ENCODE results near the gene CHPT1.
A peak's percentile ranks its signal among the peaks of the same experiment; 100 is the strongest.

The CHPT1 gene

DNA sequence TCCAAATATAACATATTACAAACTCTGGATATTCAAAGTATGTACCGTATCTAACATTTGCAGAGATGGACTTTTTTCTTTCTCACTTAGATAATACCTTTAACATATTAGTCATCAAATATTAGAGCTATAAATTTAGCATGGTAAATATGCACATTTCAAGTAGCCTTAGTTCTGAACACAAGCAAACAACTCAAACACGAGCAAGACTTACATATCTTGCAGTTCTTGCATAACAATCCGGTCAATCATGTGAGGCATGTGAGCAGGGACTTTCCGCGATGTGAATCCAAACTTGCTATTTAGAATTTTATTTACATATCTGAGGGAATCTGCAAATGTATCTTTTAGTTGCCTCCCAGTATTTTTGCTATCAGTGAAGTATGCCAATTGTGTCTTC lies 63.9 kb downstream of the CHPT1 start:
- DNase-seq (ENCODE audit: low read depth in 1 of 2, low spot score in 1 of 2) = no peak

DNA sequence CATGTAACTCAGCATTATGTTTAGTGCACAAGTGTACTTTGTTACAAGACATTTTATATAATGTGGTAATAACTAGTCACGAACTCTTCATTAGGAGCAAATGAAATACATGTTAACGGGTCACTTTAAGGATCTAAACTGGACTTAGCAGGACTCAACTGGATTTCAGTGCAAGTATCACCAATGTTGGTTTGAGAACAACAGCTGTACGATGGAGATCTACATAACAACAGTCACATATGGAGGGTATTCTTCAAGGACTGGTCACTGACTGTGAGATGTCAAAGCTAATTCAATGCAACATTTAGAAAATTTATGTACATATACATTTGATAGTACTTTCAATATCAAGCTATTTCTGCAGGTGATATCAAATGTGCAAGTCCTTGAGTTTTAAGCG lies 64.3 kb downstream of the CHPT1 start:
- DNase-seq (ENCODE audit: low read depth in 1 of 2, low spot score in 1 of 2) = no peak

DNA sequence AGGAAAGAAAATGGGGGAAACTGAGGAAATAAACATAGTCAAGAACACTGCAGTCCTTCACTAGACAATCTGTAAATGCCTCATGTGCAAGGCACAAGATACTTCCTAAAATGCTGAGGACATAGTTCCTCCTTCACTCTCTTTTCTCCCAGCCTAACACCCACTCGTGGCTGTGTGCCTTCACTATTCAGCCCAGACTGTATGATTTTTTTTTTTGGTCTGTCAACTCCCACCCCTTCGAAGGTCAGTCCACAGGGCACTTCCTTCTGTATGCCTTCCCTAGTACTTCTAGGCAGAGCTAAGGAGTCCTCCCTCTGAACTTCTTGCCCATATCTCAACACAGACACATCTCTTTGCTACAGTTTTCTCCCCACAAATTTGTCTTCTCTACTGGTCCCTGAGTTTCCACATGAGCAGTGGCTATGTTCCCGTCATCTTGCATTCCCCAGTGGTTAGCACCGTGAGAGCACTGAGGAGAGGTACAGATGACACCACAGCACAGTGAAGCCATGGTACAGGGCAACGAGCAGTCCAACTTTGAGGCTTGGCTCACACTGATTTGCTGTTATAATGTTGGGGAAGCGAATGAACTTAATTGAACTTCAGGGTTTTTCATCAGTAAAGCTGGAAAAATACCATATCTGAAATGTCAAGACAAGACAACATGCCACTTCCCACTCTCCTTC lies 65.9 kb downstream of the CHPT1 start:
- DNase-seq (ENCODE audit: low read depth in 1 of 2, low spot score in 1 of 2) = no peak

DNA sequence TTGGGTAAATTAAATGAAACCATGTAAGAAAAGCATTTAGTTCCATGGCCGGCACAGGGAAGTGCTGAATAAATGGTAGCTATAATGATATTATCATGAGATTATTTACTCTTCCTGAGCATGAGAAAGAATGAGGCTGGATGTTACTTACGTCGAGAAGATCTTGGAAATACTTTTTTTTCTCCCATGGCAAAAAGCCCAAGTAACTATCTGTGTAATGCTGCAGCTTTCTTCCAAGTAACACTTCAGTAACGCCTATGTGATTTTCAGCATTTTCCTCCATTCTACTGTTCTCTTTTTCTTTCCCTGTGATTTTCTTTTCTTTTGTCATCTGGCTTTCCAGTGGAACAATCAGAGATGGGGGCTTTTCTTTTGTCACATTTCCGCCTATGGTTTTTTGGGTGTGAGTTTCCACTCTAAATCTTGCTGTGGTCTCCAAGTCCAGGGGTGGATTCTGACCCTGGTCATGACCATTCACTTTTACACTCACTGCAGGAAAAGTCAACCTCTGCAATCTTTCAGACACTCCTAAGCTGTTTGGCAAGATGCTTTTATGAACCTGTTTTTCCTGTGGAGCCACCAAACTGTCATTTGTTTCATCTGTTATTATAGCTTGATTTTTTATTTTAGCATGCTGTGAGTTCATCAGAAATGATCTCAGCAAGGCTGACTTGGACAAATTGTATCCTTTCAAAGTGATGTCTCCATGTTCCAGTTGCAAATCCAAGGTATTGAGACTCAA lies 66.8 kb downstream of the CHPT1 start:
- DNase-seq (ENCODE audit: low read depth in 1 of 2, low spot score in 1 of 2) = no peak

DNA sequence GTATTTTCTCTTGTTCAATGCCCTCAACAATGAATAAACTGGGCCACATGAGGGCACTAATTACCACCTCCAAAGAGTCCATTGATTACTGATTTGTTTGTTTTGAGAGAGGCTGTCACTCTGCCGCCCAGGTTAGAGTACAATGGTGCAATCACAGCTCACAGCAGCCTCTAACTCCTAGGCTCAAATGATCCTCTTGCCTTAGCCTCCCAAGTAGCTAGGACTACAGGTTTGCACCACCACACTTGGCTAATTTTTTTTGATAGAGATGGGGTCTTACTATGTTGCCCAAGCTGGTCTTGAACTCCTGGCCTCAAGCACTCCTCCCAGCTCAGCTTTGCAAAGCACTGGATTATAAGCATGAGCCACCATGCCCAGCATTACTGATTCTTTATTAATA lies 70.1 kb downstream of the CHPT1 start:
- DNase-seq (ENCODE audit: low read depth in 1 of 2, low spot score in 1 of 2) = no peak

DNA sequence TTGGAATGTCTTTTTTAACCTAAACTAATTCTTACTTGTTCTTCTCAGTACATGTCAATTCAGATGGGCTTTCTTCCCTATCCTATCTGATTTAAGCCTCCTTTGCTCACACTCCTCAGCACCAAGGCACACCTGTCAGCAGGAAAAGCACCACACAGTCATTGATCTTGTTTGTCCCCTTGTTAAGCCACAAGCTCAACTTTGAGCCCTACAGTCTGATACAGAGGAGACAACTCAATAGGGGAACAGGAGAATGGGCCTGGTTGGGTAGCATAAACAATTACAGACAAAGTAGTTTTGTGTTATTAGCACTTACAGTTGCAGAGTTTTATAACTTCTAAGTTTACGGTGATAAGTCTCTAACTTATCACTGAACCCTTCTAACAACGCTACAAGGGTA lies 71.3 kb downstream of the CHPT1 start:
- DNase-seq (ENCODE audit: low read depth in 1 of 2, low spot score in 1 of 2) = no peak

DNA sequence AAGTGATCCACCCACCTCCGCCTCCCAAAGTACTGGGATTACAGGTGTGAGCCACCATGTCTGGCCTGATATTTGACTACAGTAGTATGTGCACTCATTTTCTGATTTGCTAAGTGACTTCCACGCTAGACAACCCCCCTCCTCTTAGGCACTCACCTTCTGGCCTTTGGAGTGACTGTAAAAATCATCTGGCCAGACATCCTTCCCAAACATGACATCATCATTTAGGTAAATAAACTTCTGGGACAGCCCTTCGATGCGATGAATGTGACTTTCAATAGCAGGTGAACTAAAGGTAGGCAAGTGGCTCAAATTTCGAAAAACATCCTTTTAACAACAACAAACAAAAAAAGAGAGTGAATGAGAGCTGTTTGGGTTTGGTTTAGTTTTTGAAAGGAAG lies 72.4 kb downstream of the CHPT1 start:
- no peak for DNase-seq (ENCODE audit: low read depth in 1 of 2, low spot score in 1 of 2)

DNA sequence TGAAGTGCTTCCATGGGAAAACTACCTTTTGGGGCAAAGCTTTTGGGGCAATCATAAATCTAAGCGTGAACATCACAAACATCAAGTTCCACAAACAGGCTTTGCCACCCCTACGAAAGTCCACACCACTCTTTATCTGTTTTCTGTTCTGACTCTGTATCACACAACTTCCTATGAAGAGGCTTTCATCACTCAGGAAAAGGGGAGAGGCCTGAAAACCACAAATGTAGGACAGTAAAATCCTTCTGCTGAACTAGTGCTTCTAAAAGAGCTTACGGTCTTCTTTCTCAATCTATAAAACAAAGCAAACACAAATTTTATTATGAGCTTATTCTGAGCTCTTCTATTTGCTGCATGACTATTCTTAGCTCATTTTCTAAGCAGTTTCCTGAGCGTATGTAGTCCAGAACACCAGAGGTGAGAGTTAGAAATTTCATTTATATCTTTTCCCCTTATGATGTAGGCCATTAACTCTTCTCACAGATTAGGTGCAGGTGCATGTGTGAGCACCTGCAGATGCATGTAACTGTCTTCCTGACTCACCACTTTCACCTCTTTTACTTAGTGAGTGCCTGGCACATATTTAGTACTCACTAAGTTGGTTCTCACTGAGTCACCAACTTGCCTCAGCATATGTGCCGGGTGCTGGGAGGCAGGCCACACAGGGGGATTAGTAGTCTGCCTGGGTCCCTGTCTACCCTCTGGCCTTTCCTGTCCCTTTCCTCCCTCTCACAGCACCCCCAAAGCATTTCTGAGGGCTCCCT lies 74.8 kb downstream of the CHPT1 start:
- DNase-seq (ENCODE audit: low read depth in 1 of 2, low spot score in 1 of 2) = no peak

DNA sequence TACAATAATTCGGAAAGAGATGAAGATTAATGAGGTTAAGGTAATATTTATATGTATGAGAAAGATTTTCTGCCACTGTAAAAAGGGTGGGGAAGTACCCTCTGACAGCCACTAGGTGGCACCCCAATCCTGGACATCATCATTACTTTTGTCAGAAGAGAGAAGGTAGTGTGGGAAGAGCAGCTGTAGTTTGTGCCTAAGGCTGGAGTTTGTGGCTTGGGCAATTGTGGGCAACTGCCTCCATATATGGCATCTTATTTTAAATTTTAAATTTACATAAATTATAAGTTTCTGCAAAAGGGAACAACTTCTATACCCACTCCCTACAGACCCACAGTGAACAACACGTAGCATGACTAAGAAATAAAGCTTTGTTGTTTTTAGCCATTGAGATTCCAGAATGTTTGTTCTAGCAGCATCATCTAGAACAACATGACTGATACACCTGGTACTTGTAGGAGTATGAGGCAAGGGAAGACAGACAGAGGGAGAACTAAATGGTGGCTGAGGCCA lies 76.3 kb downstream of the CHPT1 start:
- peak; percentile 22 to 41 for DNase-seq (ENCODE audit: low read depth in 1 of 2, low spot score in 1 of 2)

DNA sequence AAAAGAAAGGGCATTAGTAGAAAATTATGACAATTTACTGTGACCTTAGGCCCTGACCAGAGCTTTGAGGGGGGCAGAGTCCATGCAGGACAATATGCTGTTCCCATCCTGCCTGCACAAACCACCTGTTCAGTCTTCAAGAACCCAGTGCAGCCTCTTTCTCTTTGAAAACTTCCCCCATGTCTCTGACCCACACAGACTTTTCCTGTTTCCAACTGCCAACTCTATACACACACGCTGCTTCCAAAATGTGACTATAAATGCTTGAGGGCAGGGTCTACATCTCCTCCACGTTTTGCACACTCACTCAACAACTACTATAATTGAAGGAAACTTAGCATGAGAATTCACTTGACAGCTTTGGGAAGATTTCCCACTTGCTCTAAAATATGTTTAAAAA lies 78.4 kb downstream of the CHPT1 start:
- DNase-seq (ENCODE audit: low read depth in 1 of 2, low spot score in 1 of 2) = no peak

DNA sequence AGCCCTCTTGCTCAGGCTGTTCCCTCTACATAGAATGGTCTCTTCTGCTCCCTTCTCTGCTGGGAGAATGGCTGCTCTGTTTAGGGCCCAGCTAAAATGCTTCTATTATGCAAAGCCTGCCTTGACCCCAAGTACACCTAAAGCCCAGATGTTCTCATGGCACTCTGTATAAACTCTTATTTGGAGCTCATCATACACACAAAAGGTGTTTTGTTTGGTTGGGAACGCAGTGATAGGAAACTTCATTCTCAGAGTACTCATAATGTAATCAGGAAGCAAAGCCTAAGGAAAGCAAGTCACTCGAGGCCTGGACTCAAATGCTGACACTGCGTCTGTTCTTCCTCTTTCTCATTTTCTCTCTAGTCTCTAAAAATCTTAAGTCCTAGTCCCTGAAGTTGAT lies 80.0 kb downstream of the CHPT1 start:
- no peak for DNase-seq (ENCODE audit: low read depth in 1 of 2, low spot score in 1 of 2)

DNA sequence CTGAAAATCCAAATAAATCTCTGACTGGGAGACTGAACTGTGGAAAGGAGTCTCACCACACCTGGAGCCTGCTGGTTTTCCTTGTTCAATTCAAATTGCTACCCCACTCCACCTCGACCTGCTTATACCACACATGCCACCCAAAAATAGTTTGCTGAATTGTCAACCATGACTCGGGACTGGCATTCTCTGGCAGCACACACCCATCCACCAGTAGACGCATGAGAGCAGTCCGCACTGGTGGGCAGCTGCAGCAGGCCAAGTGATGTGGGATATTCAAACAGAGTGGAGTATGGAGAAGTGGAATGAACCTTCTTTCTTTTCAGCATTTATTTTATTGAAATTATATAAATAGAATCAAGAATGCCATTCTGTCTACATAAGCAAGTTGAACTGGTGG lies 80.5 kb downstream of the CHPT1 start:
- no peak for DNase-seq (ENCODE audit: low read depth in 1 of 2, low spot score in 1 of 2)
